Breast epithelium (tissue), 3 donors: ENCODE results near the gene TMEM167A.

Experiments
- CTCF ChIP-seq, 3 donors: fragments of 450-650 bp; IDR thresholded peaks; one replicate each; pipeline ENCODE4 v1.5.1; 2016 to 2017; ENCODE audit warnings: antibody characterized with exemption in 3 of 3, mild to moderate bottlenecking in 3 of 3, moderate library complexity in 3 of 3
- POLR2AphosphoS5 ChIP-seq, 3 donors: sonication (generic); formaldehyde crosslinking; IDR thresholded peaks; one replicate each; pipeline ENCODE4 v1.6.1; 2017; ENCODE audit warnings: antibody characterized with exemption in 3 of 3

DNA sequence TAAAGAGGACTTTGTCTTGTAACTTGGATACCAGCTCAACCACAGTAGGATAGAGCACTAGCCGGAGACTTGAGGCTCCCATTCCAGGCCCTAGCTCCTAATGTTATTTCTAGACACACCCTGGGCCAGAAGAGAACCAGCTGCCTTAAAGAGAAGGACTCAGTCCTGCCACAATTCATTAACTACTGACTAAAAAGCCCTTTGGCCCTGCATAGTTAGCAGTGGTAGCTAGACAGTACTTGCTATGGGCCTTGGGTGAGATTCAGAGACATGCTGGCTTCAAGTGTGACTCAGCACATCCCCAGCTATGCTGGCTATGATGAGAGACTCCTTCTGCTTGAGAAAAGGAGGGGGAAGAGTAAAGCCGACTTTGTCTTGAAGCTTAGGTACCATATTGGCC, 47.3 kb downstream of the TMEM167A start:
- TF ChIP-seq POLR2AphosphoS5 (IDR thresholded peaks at IDR 0.05) (no peak), CTCF (IDR thresholded peaks at IDR 0.05) (no peak)
